Keratinocyte (primary cell): ENCODE measurements around the gene STAT3.

ENCODE experiments used
- EZH2 ChIP-seq: IDR thresholded peaks from one replicate; pipeline ENCODE4 v1.6.1; 2012; ENCODE audit warnings: inconsistent platforms, mild to moderate bottlenecking, low read length, moderate library complexity
- TF ChIP-seq, protein P1 (sequence below), 3 experiments: IDR thresholded peaks in 1 of 3; conservative IDR thresholded peaks in 1 of 3; optimal IDR thresholded peaks in 1 of 3; 2 replicates in 2 of 3; 3 replicates in 1 of 3; pipeline versions ENCODE3 to v1.5.1; 2011; ENCODE audit warnings: low read length in 3 of 3, mild to moderate bottlenecking in 3 of 3, moderate library complexity in 2 of 3, control low read depth in 1 of 3, inconsistent platforms in 1 of 3; ENCODE audit not compliant: insufficient read depth in 2 of 3; ENCODE audit errors: extremely low read depth in 1 of 3

GRCh38 chr17:42329025-42329976 lies 58.9 kb downstream of the STAT3 start:
- TF ChIP-seq, protein P1, sequence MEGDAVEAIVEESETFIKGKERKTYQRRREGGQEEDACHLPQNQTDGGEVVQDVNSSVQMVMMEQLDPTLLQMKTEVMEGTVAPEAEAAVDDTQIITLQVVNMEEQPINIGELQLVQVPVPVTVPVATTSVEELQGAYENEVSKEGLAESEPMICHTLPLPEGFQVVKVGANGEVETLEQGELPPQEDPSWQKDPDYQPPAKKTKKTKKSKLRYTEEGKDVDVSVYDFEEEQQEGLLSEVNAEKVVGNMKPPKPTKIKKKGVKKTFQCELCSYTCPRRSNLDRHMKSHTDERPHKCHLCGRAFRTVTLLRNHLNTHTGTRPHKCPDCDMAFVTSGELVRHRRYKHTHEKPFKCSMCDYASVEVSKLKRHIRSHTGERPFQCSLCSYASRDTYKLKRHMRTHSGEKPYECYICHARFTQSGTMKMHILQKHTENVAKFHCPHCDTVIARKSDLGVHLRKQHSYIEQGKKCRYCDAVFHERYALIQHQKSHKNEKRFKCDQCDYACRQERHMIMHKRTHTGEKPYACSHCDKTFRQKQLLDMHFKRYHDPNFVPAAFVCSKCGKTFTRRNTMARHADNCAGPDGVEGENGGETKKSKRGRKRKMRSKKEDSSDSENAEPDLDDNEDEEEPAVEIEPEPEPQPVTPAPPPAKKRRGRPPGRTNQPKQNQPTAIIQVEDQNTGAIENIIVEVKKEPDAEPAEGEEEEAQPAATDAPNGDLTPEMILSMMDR (optimal IDR thresholded peaks at IDR 0.05 in 1 of 3, IDR thresholded peaks at IDR 0.05 in 1 of 3, conservative IDR thresholded peaks at IDR 0.05 in 1 of 3; ENCODE audit: extremely low read depth in 1 of 3, insufficient read depth in 2 of 3, low read length in 3 of 3), result no peak
- TF ChIP-seq EZH2, result no peak
